Ishikawa (cell line): ENCODE results near the gene TSPAN5.

Experiments used
- CEBPB ChIP-seq: IDR thresholded peaks from 2 replicates; pipeline ENCODE4 v1.6.1; 2012
- EGR1 ChIP-seq: IDR thresholded peaks from 2 replicates; pipeline ENCODE4 v1.6.1; 2012
- EP300 ChIP-seq: IDR thresholded peaks from 2 replicates; pipeline ENCODE4 v1.6.1; 2012; ENCODE audit warnings: borderline replicate concordance
- FOXM1 ChIP-seq: IDR thresholded peaks from 2 replicates; pipeline ENCODE4 v1.6.1; 2012; ENCODE audit warnings: low read depth, borderline replicate concordance
- MAX ChIP-seq: IDR thresholded peaks from 2 replicates; pipeline ENCODE4 v1.6.1; 2012
- NFIC ChIP-seq: IDR thresholded peaks from 2 replicates; pipeline ENCODE4 v1.6.1; 2012
- REST ChIP-seq: IDR thresholded peaks from 2 replicates; pipeline ENCODE4 v1.6.1; 2012; ENCODE audit warnings: low read depth, mild to moderate bottlenecking
- TAF1 ChIP-seq: IDR thresholded peaks from 2 replicates; pipeline ENCODE4 v1.6.1; 2012; ENCODE audit warnings: low read depth, mild to moderate bottlenecking
- TCF12 ChIP-seq: IDR thresholded peaks from 2 replicates; pipeline ENCODE4 v1.6.1; 2012; ENCODE audit warnings: low read depth
- USF1 ChIP-seq: IDR thresholded peaks from 2 replicates; pipeline ENCODE4 v1.6.1; 2012
- YY1 ChIP-seq: IDR thresholded peaks from 2 replicates; pipeline ENCODE4 v1.6.1; 2012; ENCODE audit warnings: low read depth

GRCh38 chr4:98706935-98707334, 48.5 kb upstream of the TSPAN5 start:
- TF ChIP-seq EP300 (no peak), MAX (no peak), TCF12 (no peak), FOXM1 (no peak), NFIC (no peak), REST (no peak), YY1 (no peak), TAF1 (no peak), CEBPB (no peak), EGR1 (no peak), USF1 (no peak)
